Smooth muscle cell (in vitro differentiated cells): ENCODE data around the gene ZNF750. TPM values are rescaled to one million over a fixed set of nuclear protein-coding genes. Genes with fewer than 3 reads are reported as not detected.

Experiments
- DNase-seq: peaks from one replicate; lab custom pipeline; 2025; ENCODE audit not compliant: unreplicated experiment; lab: John Stamatoyannopoulos, UW
- H2AFZ ChIP-seq: fragments of 200-600 bp; sonication (generic); 2 replicates; pipeline ENCODE4 v1.6.0; 2016; ENCODE audit warnings: antibody characterized with exemption, low read depth, mild to moderate bottlenecking
- H3F3A ChIP-seq: fragments of 200-600 bp; sonication (generic); 2 replicates; pipeline ENCODE4 v1.6.0; 2017; ENCODE audit warnings: antibody characterized with exemption, low read depth
- H3K27ac ChIP-seq: fragments of 200-600 bp; sonication (generic); 2 replicates; pipeline ENCODE4 v1.5.1; 2016; ENCODE audit warnings: low read depth, mild to moderate bottlenecking
- H3K27me3 ChIP-seq: fragments of 200-600 bp; sonication (generic); 2 replicates; pipeline ENCODE4 v1.6.1; 2016; ENCODE audit warnings: low read depth, mild to moderate bottlenecking
- H3K36me3 ChIP-seq: fragments of 200-600 bp; sonication (generic); 2 replicates; pipeline ENCODE4 v1.5.1; 2016; ENCODE audit warnings: low read depth
- H3K4me1 ChIP-seq: fragments of 200-600 bp; sonication (generic); 2 replicates; pipeline ENCODE4 v1.5.1; 2016; ENCODE audit warnings: low read depth
- H3K4me2 ChIP-seq: fragments of 200-600 bp; sonication (generic); 2 replicates; pipeline ENCODE4 v1.6.0; 2016; ENCODE audit warnings: mild to moderate bottlenecking
- H3K4me3 ChIP-seq: fragments of 200-600 bp; sonication (generic); 2 replicates; pipeline ENCODE4 v1.5.1; 2016; ENCODE audit warnings: mild to moderate bottlenecking
- H3K79me2 ChIP-seq: fragments of 200-600 bp; sonication (generic); 2 replicates; pipeline ENCODE4 v1.6.0; 2016; ENCODE audit warnings: low read depth, mild to moderate bottlenecking
- H3K9ac ChIP-seq: fragments of 200-600 bp; sonication (generic); 2 replicates; pipeline ENCODE4 v1.6.0; 2016; ENCODE audit warnings: low read depth
- H3K9me3 ChIP-seq: fragments of 200-600 bp; sonication (generic); replicated peaks from 2 replicates; pipeline ENCODE4 v1.5.1; 2016; ENCODE audit warnings: low read depth
- H4K20me1 ChIP-seq: fragments of 200-600 bp; sonication (generic); 2 replicates; pipeline ENCODE4 v1.6.0; 2016; ENCODE audit warnings: low read depth
- WGBS: methylation state at CpG from one replicate; pipeline ENCODE4 v1.1.7; 2016; ENCODE audit warnings: low lambda C conversion rate; 5-methylcytosine and 5-hydroxymethylcytosine counted together
- polyA plus RNA-seq: library from polyadenylated mRNA; unstranded; fragments of >200 nt; fragmentation: Nextera tagmentation; extraction: Ambion mirVana; gene quantifications from 2 replicates; pipeline ENCODE4 v1.2.1, GENCODE V29; 2016
- total RNA-seq: library from RNA; depleted of rRNA; stranded (reverse); fragments of >200 nt; gene quantifications from 2 replicates; pipeline ENCODE4 v1.2.3, GENCODE V29; 2014
- TF ChIP-seq, protein P1 (sequence below): fragments of 200-600 bp; sonication (generic); IDR thresholded peaks from 2 replicates; pipeline ENCODE4 v1.5.1; 2017; ENCODE audit warnings: borderline replicate concordance, mild to moderate bottlenecking, antibody characterized with exemption; ENCODE audit not compliant: insufficient read depth, poor library complexity, severe bottlenecking

The ZNF750 gene
- total and polyA plus RNA-seq, 2 experiments from 2014 or later = 0.93 to 7.1 TPM

DNA sequence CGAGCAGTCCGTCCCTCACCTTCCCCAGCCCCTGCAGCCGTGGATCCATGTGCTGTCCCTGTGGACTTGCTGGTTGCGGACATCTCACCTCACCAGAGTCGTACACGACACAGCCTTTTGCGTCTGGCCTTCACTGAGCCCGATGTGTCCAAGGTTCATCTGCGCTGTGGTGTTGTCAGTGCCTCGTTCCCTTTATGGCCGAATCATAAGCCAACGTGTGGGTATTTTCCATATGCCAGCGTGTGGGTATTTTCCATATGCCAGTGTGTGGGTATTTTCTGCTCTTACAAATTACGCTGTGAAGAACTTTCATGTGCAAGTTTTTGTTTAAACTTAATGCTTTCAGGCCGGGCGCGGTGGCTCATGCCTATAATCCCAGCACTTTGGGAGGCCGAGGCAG, 56.3 kb downstream of the ZNF750 start:
- H3K36me3 ChIP-seq = no peaks in the 10 kb centered on the region
- no peak overlapping the region for H3K9ac ChIP-seq
- no peaks in the 10 kb centered on the region for H3K9me3 ChIP-seq
- H3K27ac ChIP-seq = no peak overlapping the region
- no peaks in the 10 kb centered on the region for H3K4me1 ChIP-seq
- 97% methylated on average over 18 of the region's 18 CpGs for WGBS
- no peaks in the 10 kb centered on the region for H3K79me2 ChIP-seq
- H4K20me1 ChIP-seq = no peaks in the 10 kb centered on the region
- no peak overlapping the region for H2AFZ ChIP-seq
- TF ChIP-seq, protein P1, sequence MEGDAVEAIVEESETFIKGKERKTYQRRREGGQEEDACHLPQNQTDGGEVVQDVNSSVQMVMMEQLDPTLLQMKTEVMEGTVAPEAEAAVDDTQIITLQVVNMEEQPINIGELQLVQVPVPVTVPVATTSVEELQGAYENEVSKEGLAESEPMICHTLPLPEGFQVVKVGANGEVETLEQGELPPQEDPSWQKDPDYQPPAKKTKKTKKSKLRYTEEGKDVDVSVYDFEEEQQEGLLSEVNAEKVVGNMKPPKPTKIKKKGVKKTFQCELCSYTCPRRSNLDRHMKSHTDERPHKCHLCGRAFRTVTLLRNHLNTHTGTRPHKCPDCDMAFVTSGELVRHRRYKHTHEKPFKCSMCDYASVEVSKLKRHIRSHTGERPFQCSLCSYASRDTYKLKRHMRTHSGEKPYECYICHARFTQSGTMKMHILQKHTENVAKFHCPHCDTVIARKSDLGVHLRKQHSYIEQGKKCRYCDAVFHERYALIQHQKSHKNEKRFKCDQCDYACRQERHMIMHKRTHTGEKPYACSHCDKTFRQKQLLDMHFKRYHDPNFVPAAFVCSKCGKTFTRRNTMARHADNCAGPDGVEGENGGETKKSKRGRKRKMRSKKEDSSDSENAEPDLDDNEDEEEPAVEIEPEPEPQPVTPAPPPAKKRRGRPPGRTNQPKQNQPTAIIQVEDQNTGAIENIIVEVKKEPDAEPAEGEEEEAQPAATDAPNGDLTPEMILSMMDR = no peak
- H3F3A ChIP-seq = no peaks in the 10 kb centered on the region
- no peaks in the 10 kb centered on the region for H3K27me3 ChIP-seq
- no peak overlapping the region for H3K4me3 ChIP-seq
- no peak for DNase-seq
- H3K4me2 ChIP-seq = no peak overlapping the region

DNA sequence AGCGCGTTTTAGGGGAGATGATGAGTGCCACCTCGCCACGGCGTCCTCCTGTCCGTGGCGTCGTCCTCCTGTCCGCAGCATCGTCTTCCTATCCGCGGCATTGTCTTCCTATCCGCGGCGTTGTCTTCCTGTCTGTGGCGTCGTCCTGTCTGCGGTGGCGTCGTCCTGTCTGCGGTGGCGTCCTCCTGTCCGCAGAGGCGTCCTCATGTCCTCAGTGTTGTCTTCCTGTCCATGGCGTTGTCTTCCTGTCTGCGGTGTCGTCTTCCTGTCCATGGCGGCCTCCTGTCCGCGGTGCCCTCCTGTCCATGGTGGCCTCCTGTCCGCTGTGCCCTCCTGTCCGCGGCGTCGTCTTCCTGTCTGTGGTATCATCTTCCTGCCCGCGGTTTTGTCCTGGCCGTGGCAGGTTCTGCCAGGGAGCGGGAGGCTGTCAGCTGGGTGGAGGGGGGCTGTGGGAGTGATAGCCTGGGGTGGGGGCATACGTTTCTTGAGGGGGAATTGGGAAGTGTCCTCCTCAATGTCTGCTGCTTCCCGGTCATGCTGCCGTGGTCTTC, 57.1 kb downstream of the ZNF750 start:
- TF ChIP-seq, protein P1 = no peak
- Histone ChIP-seq H3K4me3 (no peak overlapping the region), H3K9me3 (no peaks in the 10 kb centered on the region), H2AFZ (no peak overlapping the region), H4K20me1 (no peaks in the 10 kb centered on the region), H3K4me2 (no peak overlapping the region), H3K79me2 (no peaks in the 10 kb centered on the region), H3K27me3 (no peaks in the 10 kb centered on the region), H3K4me1 (no peaks in the 10 kb centered on the region), H3F3A (no peaks in the 10 kb centered on the region), H3K27ac (no peak overlapping the region), H3K36me3 (no peaks in the 10 kb centered on the region), H3K9ac (no peak overlapping the region)
- WGBS = 99% methylated on average over 42 of the region's 42 CpGs
- no peak for DNase-seq

DNA sequence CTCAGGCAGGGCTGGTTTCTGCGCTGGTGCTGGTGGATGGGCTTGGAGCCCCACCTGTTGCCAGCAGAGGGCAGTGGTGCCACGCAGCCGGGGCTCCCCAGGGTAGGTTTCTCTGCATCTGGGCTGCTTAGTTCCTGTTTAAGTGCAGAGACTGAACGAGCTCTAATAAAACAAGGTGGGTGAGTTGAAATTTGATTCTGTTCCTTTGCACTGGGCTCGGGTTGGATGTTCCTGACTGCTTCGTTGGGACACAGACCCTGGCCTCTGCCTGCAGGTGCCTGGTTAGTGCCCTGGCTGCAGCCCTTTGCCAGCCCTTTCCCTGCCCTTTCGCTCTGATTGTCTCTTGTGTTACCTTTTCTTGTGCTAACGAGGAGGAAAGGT, 57.9 kb downstream of the ZNF750 start:
- WGBS = 35% methylated on average over 8 of the region's 8 CpGs
- Histone ChIP-seq H3K9me3 (no peaks in the 10 kb centered on the region), H2AFZ (no peak overlapping the region), H3K4me3 (no peak overlapping the region), H3K9ac (no peak overlapping the region), H3K27me3 (no peaks in the 10 kb centered on the region), H3K36me3 (no peaks in the 10 kb centered on the region), H3K27ac (no peak overlapping the region), H3F3A (no peaks in the 10 kb centered on the region), H3K4me2 (no peak overlapping the region), H4K20me1 (no peaks in the 10 kb centered on the region), H3K4me1 (no peaks in the 10 kb centered on the region), H3K79me2 (no peaks in the 10 kb centered on the region)
- TF ChIP-seq, protein P1 = peak; percentile 97
- DNase-seq = peak; percentile 56
